ENCODE data around the gene PTRH1.

- TF ChIP-seq NFIC (IDR thresholded peaks at IDR 0.05; ENCODE audit: borderline replicate concordance) (no peak), MAX (IDR thresholded peaks at IDR 0.05; ENCODE audit: low read depth) (no peak), EP300 (IDR thresholded peaks at IDR 0.05; ENCODE audit: borderline replicate concordance in 1 of 2, low read depth in 1 of 2, low read length in 1 of 2) (no peak)
- TF ChIP-seq, protein P1, sequence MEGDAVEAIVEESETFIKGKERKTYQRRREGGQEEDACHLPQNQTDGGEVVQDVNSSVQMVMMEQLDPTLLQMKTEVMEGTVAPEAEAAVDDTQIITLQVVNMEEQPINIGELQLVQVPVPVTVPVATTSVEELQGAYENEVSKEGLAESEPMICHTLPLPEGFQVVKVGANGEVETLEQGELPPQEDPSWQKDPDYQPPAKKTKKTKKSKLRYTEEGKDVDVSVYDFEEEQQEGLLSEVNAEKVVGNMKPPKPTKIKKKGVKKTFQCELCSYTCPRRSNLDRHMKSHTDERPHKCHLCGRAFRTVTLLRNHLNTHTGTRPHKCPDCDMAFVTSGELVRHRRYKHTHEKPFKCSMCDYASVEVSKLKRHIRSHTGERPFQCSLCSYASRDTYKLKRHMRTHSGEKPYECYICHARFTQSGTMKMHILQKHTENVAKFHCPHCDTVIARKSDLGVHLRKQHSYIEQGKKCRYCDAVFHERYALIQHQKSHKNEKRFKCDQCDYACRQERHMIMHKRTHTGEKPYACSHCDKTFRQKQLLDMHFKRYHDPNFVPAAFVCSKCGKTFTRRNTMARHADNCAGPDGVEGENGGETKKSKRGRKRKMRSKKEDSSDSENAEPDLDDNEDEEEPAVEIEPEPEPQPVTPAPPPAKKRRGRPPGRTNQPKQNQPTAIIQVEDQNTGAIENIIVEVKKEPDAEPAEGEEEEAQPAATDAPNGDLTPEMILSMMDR (IDR thresholded peaks at IDR 0.05), result no peak
Observed at GRCh38 chr9:127729522-127730256, 14.2 kb upstream of the PTRH1 start.
